ENCODE measurements around the gene SPATA31A1.
"Not testable (repeated sequence)": the region's sequence is repeated elsewhere in the genome, so short reads cannot be mapped to it uniquely, and the experiment has no call there.

The SPATA31A1 gene

GRCh38 chr9:39355369-39355768 lies at the start of gene SPATA31A1:
Gene SPATA31A1, plus strand, starts transcription at chr9:39355669. Its CDS starts 62 bp downstream, at chr9:39355731.
- DNase-seq (ENCODE audit: extremely low spot score, insufficient read length, low read depth); FAIRE-seq: not testable (repeated sequence)

GRCh38 chr9:39407261-39408204 lies 52.1 kb downstream of the SPATA31A1 start:
- DNase-seq (ENCODE audit: extremely low spot score, insufficient read length, low read depth); FAIRE-seq: not testable (repeated sequence)

GRCh38 chr9:39411254-39411940 lies 55.9 kb downstream of the SPATA31A1 start:
- FAIRE-seq; DNase-seq (ENCODE audit: extremely low spot score, insufficient read length, low read depth): not testable (repeated sequence)
